ENCODE measurements around the gene TBRG4.

GRCh38 chr7:45136106-45137060 lies 24.9 kb upstream of the TBRG4 start:
- peak; percentile 95 for TF ChIP-seq CTCF (IDR thresholded peaks at IDR 0.05; ENCODE audit: low read depth, low read length, poor library complexity, severe bottlenecking)
- TF ChIP-seq EZH2phosphoT487 (IDR thresholded peaks at IDR 0.05; ENCODE audit: borderline replicate concordance, low read length) = no peak
